COLO668 (cell line): ENCODE results near the gene ROR1.

Experiments
- DNase-seq: peaks from one replicate; lab custom pipeline; 2025; ENCODE audit not compliant: unreplicated experiment; lab: John Stamatoyannopoulos, UW

Gene ROR1

DNA sequence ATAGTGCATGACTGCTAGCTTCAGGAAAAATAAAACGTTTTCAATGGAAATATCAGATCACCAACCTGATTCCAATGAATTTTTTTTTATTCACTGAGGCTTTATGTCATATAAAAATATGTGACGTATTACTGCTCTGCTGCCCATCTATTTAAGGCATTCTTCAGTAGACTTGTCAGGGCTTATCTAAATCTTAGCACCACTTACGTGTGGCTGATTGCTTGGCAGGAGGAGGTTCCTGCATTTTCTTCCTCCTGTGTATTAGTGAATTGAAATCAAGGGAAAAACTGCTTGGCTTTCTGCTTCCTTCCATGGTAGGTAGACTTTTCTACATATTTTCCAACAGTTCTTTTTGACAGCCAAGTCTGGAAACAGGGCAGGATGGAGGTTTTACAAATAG, 80.3 kb downstream of the ROR1 start:
- no peak for DNase-seq

- no peak for DNase-seq
These were observed 82.1 kb downstream of the ROR1 start for GRCh38 chr1:63855942-63856341.

DNA sequence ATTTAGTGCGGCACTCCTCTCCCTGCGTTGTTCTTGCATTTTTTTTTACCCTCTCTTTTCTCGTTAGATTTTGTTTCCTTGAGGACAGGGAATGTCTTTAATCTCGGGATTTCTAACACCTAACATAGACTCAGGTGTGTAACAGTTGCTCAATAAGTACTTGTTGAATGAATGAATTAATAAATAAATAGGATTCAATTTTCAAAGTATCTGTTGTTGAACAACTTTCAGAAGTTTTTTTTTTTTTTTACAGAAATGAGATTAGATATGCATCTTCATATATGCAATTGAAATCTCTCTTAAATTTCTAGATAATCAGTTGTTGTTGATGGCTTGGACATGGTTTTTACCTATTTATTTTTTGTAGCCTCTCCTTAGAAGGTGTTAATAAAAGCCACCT, 83.1 kb downstream of the ROR1 start:
- DNase-seq = no peak

GRCh38 chr1:63857478-63857877, 83.7 kb downstream of the ROR1 start:
- DNase-seq = no peak

- DNase-seq = no peak
These were observed 84.3 kb downstream of the ROR1 start for GRCh38 chr1:63858153-63858552.

GRCh38 chr1:63859480-63860275, 85.9 kb downstream of the ROR1 start:
- no peak for DNase-seq

DNA sequence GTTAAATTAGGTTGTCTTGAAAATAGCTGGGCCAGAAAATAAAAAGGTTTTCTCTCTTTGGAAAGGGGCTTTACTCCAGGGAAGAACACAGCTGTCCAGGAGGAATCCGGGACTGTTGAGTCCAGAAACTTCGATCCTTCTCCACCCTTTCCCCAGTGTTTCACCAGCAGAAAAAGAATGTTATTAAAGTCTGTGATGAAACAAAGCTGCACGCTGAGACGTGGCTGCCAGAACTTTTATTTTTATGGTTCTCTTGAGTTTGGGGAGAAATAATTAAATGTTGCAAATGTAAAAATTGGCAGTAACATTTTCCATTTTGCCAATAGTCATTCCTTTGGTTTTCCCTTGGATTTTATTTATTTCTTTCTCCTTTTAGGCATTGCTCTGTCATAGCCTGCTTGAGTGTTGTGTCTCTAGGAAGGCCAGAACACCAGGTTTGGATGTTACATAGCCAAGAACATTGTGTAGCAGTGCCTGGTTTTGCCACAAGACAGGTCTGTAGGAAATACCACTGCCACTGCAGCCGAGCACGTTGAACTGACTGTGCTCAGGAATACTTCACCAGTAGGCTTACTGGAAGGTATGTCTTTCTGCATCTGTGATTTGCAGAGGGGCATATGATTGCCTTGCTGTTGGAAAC, 87.4 kb downstream of the ROR1 start:
- DNase-seq = no peak

DNA sequence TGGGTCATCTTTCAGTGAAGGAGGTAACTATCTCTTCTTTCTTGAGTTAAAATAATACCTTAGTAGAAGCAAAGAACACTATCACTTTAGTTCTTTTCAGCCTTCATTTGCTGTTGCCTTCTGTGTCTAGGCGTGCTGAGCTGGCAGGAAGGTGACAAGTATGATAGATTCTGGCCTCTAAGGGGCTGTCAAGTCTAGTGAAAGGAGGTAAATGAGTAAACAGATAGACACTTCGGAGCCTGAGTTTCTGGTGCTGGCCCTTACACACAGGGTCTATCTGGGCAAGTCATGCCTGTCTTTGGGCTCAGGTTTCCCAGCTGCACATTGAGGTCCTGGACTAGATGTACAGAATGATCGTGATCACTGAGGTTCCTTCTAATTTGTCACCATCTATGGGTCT, 89.3 kb downstream of the ROR1 start:
- no peak for DNase-seq

DNA sequence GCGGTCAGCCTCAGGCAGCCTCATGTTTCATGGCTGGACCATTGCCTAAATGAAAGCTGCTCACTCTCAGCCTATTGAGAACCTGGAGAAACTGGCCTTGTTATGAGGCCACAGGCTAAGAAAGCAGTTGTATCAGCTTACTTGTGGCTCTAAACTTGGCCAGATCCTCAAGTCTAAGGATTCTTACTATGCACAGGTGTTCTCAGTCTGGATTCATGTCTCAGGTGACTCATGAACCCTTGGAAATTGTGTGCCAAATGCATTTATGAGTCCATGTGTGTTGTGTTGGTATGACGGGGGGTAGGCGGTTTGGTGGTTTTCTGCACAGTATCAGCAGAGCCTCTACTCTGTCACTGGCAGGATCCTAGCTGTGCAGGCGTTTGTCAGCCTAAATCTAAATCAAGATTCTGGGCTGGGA, 90.4 kb downstream of the ROR1 start:
- DNase-seq = no peak

- DNase-seq = no peak
These were observed 91.7 kb downstream of the ROR1 start for GRCh38 chr1:63865561-63865960.

- DNase-seq = no peak
These were observed 92.3 kb downstream of the ROR1 start for GRCh38 chr1:63866084-63866483.

- no peak for DNase-seq
These were observed 93.8 kb downstream of the ROR1 start for GRCh38 chr1:63867429-63868176.

DNA sequence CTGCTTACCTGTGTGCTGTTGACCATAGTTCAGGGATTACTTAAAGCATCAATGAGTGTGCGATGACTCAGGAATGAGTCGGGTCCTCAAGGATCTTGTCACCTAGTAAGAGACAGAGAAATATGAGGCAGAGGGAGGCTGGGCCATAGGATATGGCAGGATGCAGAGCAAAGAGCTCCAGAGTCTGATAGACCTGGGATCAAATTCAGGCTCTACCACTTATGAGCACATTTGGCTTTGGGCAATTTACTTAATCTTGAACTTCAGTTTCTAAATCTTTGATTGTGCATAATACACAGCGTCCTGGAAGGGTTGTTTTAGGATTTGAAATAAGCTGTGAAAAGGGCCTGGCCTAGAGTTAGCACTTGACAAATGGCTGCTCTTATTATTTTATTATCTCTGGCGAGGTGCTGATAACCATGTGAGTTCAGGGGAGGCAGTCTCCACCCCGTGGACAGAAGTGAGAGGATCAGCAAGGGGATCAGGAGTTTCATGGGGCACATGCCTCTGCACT, 94.5 kb downstream of the ROR1 start:
- DNase-seq = no peak

DNA sequence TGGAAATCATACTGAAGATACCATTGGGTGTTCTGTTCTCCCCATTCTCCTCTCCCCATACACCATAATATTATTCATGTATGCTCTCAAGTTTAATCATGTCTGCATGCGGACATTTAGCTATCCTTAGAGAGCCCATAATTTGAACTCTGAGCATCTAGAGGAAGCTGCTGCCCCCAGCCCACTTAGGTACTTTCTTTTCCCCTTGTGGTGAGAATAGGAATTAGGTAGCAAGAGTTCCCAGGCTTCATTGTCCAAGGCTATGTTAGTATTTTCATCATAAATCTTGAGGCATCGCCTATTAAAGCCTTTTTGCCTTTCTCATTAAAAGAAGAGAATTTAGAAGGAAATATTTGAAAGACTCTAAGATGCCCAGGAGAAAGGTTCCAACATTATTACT, 96.3 kb downstream of the ROR1 start:
- DNase-seq = no peak

- no peak for DNase-seq
These were observed 97.6 kb downstream of the ROR1 start for GRCh38 chr1:63871463-63871862.

GRCh38 chr1:63873751-63874150, 99.9 kb downstream of the ROR1 start:
- DNase-seq = no peak

GRCh38 chr1:63874278-63874880, 100.6 kb downstream of the ROR1 start:
- no peak for DNase-seq

- DNase-seq = no peak
These were observed 101.8 kb downstream of the ROR1 start for GRCh38 chr1:63875636-63876035.

GRCh38 chr1:63877021-63877767, 103.4 kb downstream of the ROR1 start:
- no peak for DNase-seq

- no peak for DNase-seq
These were observed 104.0 kb downstream of the ROR1 start for GRCh38 chr1:63877816-63878215.

- no peak for DNase-seq
These were observed 105.1 kb downstream of the ROR1 start for GRCh38 chr1:63878932-63879331.
